GM12872 (cell line): ENCODE measurements around the gene PARVB.

Experiments
- TF ChIP-seq, protein P1 (sequence below): IDR thresholded peaks from 3 replicates; pipeline ENCODE4 v1.5.1; 2011; ENCODE audit warnings: low read depth, mild to moderate bottlenecking, low read length, moderate library complexity; ENCODE audit not compliant: insufficient read depth

Gene PARVB

DNA sequence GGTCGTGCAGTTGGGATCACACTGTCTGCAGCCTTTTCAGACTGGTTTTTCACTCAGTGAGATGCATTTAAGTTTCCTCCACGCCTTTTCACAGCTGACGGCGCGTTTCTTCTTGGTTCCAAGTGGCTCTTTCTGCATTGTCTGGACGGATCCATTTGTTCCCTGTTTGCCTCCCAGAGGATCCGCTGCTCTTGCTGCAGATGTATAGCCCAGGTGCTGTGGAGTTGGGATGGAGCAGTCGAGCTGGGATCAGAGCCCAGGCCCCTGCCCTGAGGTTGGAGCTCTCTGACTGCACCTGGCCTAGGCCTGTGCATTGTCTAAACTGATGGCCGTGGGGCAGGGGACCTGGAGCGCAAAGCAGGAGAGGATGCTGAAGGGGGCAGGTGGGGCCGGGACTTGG lies 51.6 kb downstream of the PARVB start:
- TF ChIP-seq, protein P1, sequence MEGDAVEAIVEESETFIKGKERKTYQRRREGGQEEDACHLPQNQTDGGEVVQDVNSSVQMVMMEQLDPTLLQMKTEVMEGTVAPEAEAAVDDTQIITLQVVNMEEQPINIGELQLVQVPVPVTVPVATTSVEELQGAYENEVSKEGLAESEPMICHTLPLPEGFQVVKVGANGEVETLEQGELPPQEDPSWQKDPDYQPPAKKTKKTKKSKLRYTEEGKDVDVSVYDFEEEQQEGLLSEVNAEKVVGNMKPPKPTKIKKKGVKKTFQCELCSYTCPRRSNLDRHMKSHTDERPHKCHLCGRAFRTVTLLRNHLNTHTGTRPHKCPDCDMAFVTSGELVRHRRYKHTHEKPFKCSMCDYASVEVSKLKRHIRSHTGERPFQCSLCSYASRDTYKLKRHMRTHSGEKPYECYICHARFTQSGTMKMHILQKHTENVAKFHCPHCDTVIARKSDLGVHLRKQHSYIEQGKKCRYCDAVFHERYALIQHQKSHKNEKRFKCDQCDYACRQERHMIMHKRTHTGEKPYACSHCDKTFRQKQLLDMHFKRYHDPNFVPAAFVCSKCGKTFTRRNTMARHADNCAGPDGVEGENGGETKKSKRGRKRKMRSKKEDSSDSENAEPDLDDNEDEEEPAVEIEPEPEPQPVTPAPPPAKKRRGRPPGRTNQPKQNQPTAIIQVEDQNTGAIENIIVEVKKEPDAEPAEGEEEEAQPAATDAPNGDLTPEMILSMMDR, result no peak

DNA sequence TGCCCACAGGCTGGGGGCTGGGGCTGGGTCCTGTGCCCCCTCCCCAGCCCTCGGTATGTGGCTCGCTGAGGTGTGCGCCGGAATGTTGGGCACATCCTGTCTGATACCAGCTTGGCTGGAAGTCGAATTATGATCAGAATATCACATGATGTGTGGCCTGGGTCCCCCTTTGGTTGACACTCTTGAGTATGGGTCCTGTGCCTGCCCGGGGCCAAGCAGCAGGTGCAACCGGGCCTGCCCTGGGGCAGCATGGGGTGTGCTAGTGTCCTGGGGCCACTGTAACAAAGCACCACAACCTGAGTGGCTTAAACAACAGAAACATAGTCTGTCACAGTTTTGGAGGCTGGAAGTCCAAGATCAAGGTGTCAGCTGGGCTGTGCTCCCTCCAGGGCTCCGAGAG lies 52.7 kb downstream of the PARVB start:
- TF ChIP-seq, protein P1, result no peak

GRCh38 chr22:44080936-44081861 lies 57.1 kb downstream of the PARVB start:
- TF ChIP-seq, protein P1, result peak; percentile 93

DNA sequence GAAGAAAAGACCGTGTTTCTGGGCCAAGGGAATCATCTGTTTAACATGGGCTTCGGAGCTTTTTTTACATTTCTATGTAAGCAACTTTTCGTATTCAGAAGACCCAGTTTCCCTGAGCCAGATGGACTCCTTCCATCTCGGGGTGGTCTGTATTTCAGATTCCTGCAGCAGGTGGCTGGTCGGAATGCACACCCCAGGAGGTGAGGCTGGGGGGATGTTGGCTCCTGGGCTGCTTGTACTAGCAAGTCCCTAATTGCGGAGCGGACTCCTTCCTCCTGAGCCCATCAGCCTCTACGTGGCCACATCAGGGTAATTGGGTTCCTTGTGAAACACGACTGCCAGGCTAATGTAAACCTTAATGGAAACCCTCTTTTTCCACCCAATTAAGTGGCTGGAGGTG lies 58.7 kb downstream of the PARVB start:
- TF ChIP-seq, protein P1, result no peak

DNA sequence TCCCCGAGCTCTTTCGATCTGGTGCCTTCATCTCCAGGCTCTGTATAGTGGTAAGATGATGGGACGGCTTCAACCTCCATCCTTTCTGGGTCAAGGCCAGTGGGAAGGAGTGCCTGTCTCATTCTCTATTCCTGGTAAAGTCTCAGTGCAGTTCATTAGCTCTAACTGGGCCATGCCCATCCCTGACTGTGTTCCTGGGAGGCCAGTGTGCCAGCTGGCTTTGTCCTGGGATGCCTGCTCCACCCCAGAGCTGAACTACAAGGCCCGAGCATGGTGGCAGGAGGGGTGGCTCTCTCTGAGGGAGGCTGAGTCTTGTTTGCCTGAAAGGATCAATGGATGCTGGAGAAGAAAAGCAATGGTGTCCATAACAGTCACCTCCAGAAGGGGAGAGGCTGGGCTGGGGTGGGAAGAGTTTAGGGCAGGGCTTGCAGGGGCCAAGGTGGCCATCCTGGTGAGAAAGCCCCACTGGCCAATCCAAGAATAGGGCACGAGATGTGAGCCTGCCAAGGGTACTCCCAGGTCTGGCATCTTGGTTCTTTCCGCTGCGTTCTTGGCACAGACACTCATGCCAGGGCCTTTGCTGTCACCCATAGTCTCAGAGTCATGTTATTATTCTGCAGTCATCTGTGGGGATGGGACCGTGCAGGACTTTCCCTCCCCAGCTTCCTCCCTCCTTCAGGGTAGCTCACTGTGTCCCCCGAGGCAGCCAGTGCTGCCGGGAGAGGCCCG lies 60.1 kb downstream of the PARVB start:
- TF ChIP-seq, protein P1, result no peak

DNA sequence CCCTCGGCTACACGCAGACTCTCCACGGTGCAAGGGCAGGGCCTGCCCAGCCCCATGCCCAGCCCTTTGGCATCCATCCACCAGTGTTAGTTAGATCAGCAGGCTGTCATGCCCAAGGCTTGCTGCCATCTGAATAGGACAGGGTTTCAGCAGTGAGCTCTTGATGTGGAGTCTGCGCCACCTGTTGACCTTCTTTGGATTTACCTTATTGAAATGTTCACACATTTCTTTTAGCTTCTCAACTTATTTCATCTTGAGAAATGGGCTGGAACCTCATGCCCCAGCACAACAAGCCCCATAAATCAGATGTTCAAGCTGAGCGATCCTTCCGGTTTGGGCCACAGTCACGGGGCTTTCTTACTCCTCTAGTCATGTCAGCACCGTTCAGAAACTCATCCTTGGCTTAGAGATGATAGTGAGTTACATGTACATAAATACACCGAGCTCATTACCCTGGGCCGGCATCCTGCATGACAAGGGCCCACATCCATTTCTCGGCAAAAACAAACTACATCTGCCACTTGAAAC lies 61.7 kb downstream of the PARVB start:
- TF ChIP-seq, protein P1, result peak; percentile 62

DNA sequence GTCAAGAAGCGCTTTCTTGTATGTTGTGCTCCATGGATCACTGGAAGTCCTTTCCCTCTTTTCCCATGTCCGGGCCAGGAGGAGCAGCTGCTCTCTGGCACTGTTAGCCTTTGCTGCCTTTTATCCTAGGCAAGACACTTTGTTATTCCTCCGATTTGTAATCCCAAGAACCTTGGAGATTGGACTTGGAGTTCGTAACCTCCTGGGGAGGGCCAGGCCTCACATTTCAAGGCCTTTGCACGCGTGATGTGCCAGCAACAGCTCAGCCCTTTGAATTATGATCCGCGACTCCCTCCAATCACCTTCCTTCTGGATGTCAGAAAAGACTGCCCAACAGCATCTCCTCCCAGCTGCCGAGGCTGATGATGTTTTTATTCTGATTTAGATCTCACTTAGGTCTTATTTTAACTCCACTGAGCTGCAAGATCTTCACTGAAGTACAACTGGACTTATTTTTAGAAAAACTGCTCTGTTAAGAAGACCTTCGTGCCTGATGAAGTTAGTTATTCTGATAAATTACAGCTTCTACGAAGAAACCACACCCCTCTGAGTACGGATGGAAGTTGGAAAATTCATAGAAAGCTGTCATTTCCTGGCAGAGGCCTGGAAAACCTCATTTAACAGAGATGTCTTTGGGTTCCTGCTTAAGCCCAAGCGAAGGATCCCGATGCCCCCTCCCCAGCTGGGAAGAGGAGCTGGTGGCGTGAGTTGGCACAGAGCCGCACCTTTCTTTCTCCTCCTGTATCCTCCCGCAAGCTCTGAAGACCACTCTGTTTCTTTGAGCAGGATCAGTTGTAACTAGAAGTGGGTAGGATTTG lies 62.4 kb downstream of the PARVB start:
- TF ChIP-seq, protein P1, result no peak
